CD4-positive, CD25-positive, alpha-beta regulatory T cell (primary cell): Measurements from ENCODE around the gene MRPL21. TPM values are rescaled to one million over a fixed set of nuclear protein-coding genes. Genes with fewer than 3 reads are reported as not detected.

ENCODE experiments used
- ATAC-seq, 2 donors: fragments of 150-1000 bp; cut with Tn5 transposase; one replicate each; pipeline ENCODE4 v1.10.0; 2021; ENCODE audit warnings: low read depth in 2 of 2, moderate number of reproducible peaks in 2 of 2, moderate library complexity in 1 of 2
- DNase-seq, 3 donors: peaks; one replicate each; pipeline versions ENCODE4 v3.0.0 to v3.0.0-alpha.2; 2012 to 2022; ENCODE audit warnings: mixed read lengths in 1 of 3
- H3K27ac ChIP-seq: one replicate; pipeline ENCODE4 v1.7.0; 2013; ENCODE audit warnings: mild to moderate bottlenecking, low read length; ENCODE audit not compliant: insufficient read depth, poor library complexity, severe bottlenecking
- H3K27me3 ChIP-seq: one replicate; pipeline ENCODE4 v1.7.0; 2013; ENCODE audit warnings: low read length; ENCODE audit not compliant: control insufficient read depth, insufficient read depth
- H3K36me3 ChIP-seq: one replicate; pipeline ENCODE4 v1.7.0; 2013; ENCODE audit warnings: mild to moderate bottlenecking, low read length, moderate library complexity; ENCODE audit not compliant: control insufficient read depth, insufficient read depth
- H3K4me1 ChIP-seq: 2 replicates; pipeline ENCODE4 v1.7.0; 2013; ENCODE audit warnings: mild to moderate bottlenecking, low read length; ENCODE audit not compliant: insufficient read depth, control insufficient read depth, poor library complexity, severe bottlenecking
- H3K4me3 ChIP-seq: one replicate; pipeline ENCODE4 v1.7.0; 2013; ENCODE audit warnings: low read depth, mild to moderate bottlenecking, low read length, moderate library complexity
- H3K9me3 ChIP-seq, 2 experiments: 1 replicate in 1 of 2; 2 replicates in 1 of 2; pipeline ENCODE4 v1.7.0; 2013; ENCODE audit warnings: low read length in 2 of 2, mild to moderate bottlenecking in 1 of 2, moderate library complexity in 1 of 2; ENCODE audit not compliant: control insufficient read depth in 2 of 2
- H3K27ac Mint-ChIP-seq, 3 donors: one replicate each; pipeline ENCODE4 v1.8.0; 2020 to 2022; ENCODE audit warnings: mild to moderate bottlenecking in 3 of 3, mixed read lengths in 3 of 3, moderate library complexity in 2 of 3
- H3K27me3 Mint-ChIP-seq: one replicate; pipeline ENCODE4 v1.8.0; 2022; ENCODE audit warnings: mild to moderate bottlenecking, mixed read lengths
- H3K36me3 Mint-ChIP-seq: one replicate; pipeline ENCODE4 v1.8.0; 2020; ENCODE audit warnings: mixed read lengths
- H3K4me1 Mint-ChIP-seq, 4 donors: one replicate each; pipeline ENCODE4 v1.8.0; 2020 to 2022; ENCODE audit warnings: mixed read lengths in 4 of 4, mild to moderate bottlenecking in 1 of 4
- H3K4me3 Mint-ChIP-seq, 4 donors: one replicate each; pipeline ENCODE4 v1.8.0; 2020 to 2022; ENCODE audit warnings: mild to moderate bottlenecking in 4 of 4, mixed read lengths in 4 of 4, moderate library complexity in 3 of 4
- H3K9me3 Mint-ChIP-seq, 7 donors: one replicate each; pipeline ENCODE4 v1.8.0; 2020 to 2022; ENCODE audit warnings: mixed read lengths in 7 of 7, mild to moderate bottlenecking in 3 of 7, moderate library complexity in 2 of 7
- polyA plus RNA-seq, 4 donors: library from polyadenylated mRNA; unstranded; fragments of 300-500 nt; fragmentation: Illumina TruSeq; gene quantifications; one replicate each; pipeline ENCODE4 v1.2.3, GENCODE V29; 2021
- total RNA-seq: library from RNA; stranded (reverse); gene quantifications from one replicate; pipeline ENCODE4 v1.2.3, GENCODE V29; 2022

Gene MRPL21
- total and polyA plus RNA-seq, 5 donors from 2014 or later, result 40.7 to 137 (median 131) TPM

- H3K4me3 Mint-ChIP-seq, result no peak overlapping the region
- H3K36me3 ChIP-seq, result peaks cover 48% of the 10 kb centered on the region
- H3K27me3 ChIP-seq, result no peaks in the 10 kb centered on the region
- no peak overlapping the region for H3K4me3 ChIP-seq
- no peak overlapping the region for H3K27ac Mint-ChIP-seq
- no peak overlapping the region for H3K27ac ChIP-seq
- ATAC-seq (no peak), DNase-seq (no peak)
- H3K27me3 Mint-ChIP-seq, result no peaks in the 10 kb centered on the region
- H3K36me3 Mint-ChIP-seq, result peaks cover 9% of the 10 kb centered on the region
- H3K4me1 Mint-ChIP-seq, result no peaks in the 10 kb centered on the region
- H3K9me3 ChIP-seq, result no peaks in the 10 kb centered on the region
- H3K9me3 Mint-ChIP-seq, result no peaks in the 10 kb centered on the region
- H3K4me1 ChIP-seq, result no peaks in the 10 kb centered on the region
Measured at GRCh38 chr11:68936676-68937620, 33.3 kb upstream of the MRPL21 start.

DNA sequence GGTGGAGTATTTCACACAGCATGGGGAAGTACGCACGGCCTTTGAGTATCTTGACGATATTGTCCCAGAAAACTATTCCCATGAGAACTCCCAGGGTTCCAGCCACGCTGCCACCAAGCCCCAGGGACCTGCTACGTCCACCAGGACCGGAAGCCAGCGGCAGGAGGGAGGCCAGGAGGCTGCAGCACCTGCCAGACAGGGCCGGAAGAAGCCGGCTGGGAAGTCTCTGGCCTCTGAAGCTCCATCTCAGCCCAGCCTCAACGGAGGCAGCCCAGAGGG is 32.7 kb upstream of the MRPL21 start:
- no peaks in the 10 kb centered on the region for H3K9me3 Mint-ChIP-seq
- H3K36me3 Mint-ChIP-seq, result peaks cover 9% of the 10 kb centered on the region
- H3K4me1 Mint-ChIP-seq, result no peaks in the 10 kb centered on the region
- H3K4me1 ChIP-seq, result no peaks in the 10 kb centered on the region
- DNase-seq, result no peak
- no peak overlapping the region for H3K27ac Mint-ChIP-seq
- no peak overlapping the region for H3K4me3 Mint-ChIP-seq
- no peaks in the 10 kb centered on the region for H3K9me3 ChIP-seq
- H3K27me3 ChIP-seq, result no peaks in the 10 kb centered on the region
- no peaks in the 10 kb centered on the region for H3K27me3 Mint-ChIP-seq
- H3K4me3 ChIP-seq, result no peak overlapping the region
- H3K36me3 ChIP-seq, result peaks cover 48% of the 10 kb centered on the region
- H3K27ac ChIP-seq, result no peak overlapping the region
- no peak for ATAC-seq

DNA sequence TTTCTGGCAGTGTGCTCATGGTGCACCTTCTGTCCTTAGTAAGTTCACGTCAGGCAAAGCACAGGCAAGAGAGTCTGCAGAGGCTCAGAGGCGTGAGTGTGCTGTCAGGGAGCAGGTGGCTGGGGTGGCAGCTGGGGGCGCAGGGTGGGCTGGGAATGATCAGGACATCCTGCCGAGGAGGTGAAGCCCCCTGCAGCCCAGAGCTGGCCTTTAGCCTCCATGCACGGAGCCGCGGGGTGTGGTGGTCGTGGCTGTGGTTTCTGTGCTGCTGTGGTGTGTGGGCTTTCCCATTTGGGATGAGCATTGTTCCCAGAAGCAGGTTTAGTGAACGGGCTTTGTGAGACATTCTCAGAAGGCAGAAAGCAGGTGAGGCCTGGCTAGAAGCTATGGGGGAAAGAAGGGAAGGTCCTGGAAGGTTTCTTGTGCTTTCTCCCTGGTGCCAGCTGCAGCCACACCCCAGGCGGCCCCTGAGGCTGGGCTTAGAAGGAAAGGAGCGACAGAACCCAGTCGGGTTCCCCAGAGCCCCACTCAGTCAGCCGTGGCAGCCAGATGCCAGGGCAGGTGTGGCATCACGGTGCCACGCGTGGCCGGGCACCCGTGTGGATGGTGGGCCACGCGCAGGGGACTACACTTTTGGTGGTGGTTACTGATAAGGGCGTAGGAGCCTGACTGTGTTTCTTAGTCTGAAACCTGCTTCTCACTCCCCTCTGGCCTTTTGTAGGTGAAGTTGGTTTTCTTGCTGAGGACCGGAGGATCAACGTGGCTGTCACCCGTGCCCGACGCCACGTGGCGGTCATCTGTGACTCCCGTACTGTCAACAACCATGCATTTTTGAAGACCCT is 32.1 kb upstream of the MRPL21 start:
- no peaks in the 10 kb centered on the region for H3K27me3 Mint-ChIP-seq
- no peaks in the 10 kb centered on the region for H3K9me3 ChIP-seq
- no peaks in the 10 kb centered on the region for H3K4me1 Mint-ChIP-seq
- peaks cover 9% of the 10 kb centered on the region for H3K36me3 Mint-ChIP-seq
- no peaks in the 10 kb centered on the region for H3K4me1 ChIP-seq
- no peak for ATAC-seq
- H3K27me3 ChIP-seq, result no peaks in the 10 kb centered on the region
- H3K4me3 ChIP-seq, result no peak overlapping the region
- H3K36me3 ChIP-seq, result peaks cover 48% of the 10 kb centered on the region
- no peaks in the 10 kb centered on the region for H3K9me3 Mint-ChIP-seq
- DNase-seq, result no peak
- no peak overlapping the region for H3K27ac Mint-ChIP-seq
- no peak overlapping the region for H3K4me3 Mint-ChIP-seq
- H3K27ac ChIP-seq, result no peak overlapping the region

- H3K36me3 ChIP-seq, result peaks cover 53% of the 10 kb centered on the region
Measured at GRCh38 chr11:68935066-68935465, 31.4 kb upstream of the MRPL21 start.

DNA sequence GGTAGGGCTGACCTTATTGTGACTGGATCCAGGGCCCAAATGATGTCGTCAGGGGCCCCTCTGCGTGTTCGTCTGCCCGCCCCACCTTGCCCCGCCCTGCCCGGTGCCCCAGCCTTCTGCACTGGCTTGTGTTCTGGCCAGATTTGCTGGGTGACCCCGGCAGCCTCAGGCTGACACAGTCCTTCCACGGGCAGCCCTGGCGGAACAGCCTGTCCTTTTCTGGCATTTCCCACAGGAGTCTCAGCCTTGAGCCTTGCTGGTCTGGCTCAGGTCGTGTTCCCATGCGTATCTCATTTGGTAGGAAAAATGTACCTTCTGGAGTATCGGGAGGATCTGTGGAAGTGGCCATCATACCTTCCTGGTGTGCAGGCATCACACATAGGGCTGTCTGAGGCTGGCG is 31.0 kb upstream of the MRPL21 start:
- Mint-ChIP-seq H3K4me3 (no peak overlapping the region), H3K4me1 (no peaks in the 10 kb centered on the region), H3K9me3 (no peaks in the 10 kb centered on the region), H3K36me3 (peaks cover 18% of the 10 kb centered on the region), H3K27ac (no peak overlapping the region), H3K27me3 (no peaks in the 10 kb centered on the region)
- peaks cover 55% of the 10 kb centered on the region for H3K36me3 ChIP-seq
- H3K4me1 ChIP-seq, result no peaks in the 10 kb centered on the region
- H3K27ac ChIP-seq, result no peak overlapping the region
- no peaks in the 10 kb centered on the region for H3K9me3 ChIP-seq
- no peak for ATAC-seq
- DNase-seq, result no peak
- H3K4me3 ChIP-seq, result no peak overlapping the region
- H3K27me3 ChIP-seq, result no peaks in the 10 kb centered on the region

More at GRCh38 chr11:68935066-68935465, 31.4 kb upstream of the MRPL21 start:
- Histone ChIP-seq H3K27me3 (no peaks in the 10 kb centered on the region), H3K9me3 (no peaks in the 10 kb centered on the region), H3K4me1 (no peaks in the 10 kb centered on the region), H3K27ac (no peak overlapping the region), H3K4me3 (no peak overlapping the region)
- no peak for DNase-seq
- H3K4me3 Mint-ChIP-seq, result no peak overlapping the region
- ATAC-seq, result no peak
- H3K9me3 Mint-ChIP-seq, result no peaks in the 10 kb centered on the region
- peaks cover 15% of the 10 kb centered on the region for H3K36me3 Mint-ChIP-seq
- no peaks in the 10 kb centered on the region for H3K4me1 Mint-ChIP-seq
- no peaks in the 10 kb centered on the region for H3K27me3 Mint-ChIP-seq
- no peak overlapping the region for H3K27ac Mint-ChIP-seq

DNA sequence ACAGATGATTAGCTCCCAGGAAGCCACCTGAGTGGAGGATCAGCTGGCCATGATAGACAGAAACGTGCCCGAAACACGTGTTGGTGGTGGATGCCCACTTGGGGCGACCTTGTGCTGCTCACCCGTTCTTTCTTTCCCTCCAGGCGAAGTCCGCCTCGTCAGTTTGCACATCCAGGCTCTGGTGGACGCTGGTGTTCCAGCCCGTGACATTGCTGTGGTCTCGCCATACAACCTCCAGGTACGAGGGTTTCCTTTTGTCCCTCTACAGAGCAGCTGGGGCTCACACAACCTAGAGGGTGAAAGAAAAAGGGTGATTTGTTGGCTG is 30.7 kb upstream of the MRPL21 start:
- Histone ChIP-seq H3K9me3 (no peaks in the 10 kb centered on the region), H3K4me3 (no peak overlapping the region), H3K27me3 (no peaks in the 10 kb centered on the region), H3K36me3 (peaks cover 59% of the 10 kb centered on the region), H3K4me1 (no peaks in the 10 kb centered on the region), H3K27ac (no peak overlapping the region)
- Mint-ChIP-seq H3K27ac (no peak overlapping the region), H3K4me1 (no peaks in the 10 kb centered on the region), H3K36me3 (peaks cover 21% of the 10 kb centered on the region), H3K9me3 (no peaks in the 10 kb centered on the region), H3K27me3 (no peaks in the 10 kb centered on the region), H3K4me3 (no peak overlapping the region)
- ATAC-seq (no peak), DNase-seq (no peak)

DNA sequence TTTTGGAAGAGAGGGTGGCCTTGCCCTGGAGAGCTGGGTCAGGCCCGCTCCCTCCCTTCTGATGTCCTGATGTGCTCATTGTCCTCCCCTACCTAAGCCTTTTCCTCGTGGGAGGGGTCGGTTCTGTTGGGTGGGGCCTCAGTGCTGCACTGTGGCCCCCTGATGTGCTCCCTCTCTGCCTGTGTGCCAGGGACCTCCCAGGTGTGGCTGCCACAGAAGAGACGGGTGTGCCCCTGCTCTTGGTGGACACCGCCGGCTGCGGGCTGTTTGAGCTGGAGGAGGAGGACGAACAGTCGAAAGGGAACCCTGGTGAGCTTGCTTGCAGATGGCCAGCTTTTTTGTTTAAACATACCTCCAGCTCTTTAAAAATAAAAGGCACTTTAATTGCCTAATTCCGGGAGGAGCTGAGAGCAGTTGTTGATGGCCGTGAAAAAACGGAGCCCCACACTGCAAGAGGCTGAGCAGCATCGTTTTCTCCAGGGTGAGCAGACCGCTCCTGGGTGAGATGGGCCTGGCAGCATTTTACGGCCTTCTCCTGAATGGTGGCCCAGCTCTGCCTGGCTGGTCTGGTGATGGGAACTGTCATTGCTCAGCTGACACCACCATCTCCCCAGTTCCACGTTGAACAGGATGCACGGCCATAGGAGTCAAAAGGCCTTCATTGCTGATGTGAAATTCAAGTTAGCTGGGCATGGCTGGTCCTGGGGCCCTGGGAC is 30.1 kb upstream of the MRPL21 start:
- no peaks in the 10 kb centered on the region for H3K4me1 Mint-ChIP-seq
- DNase-seq (no peak), ATAC-seq (no peak)
- H3K27me3 Mint-ChIP-seq, result no peaks in the 10 kb centered on the region
- Histone ChIP-seq H3K36me3 (peaks cover 61% of the 10 kb centered on the region), H3K4me1 (no peaks in the 10 kb centered on the region), H3K4me3 (no peak overlapping the region), H3K9me3 (no peaks in the 10 kb centered on the region), H3K27me3 (no peaks in the 10 kb centered on the region), H3K27ac (no peak overlapping the region)
- peaks cover 21% of the 10 kb centered on the region for H3K36me3 Mint-ChIP-seq
- no peaks in the 10 kb centered on the region for H3K9me3 Mint-ChIP-seq
- no peak overlapping the region for H3K4me3 Mint-ChIP-seq
- no peak overlapping the region for H3K27ac Mint-ChIP-seq
